ENCODE measurements around the gene SPEN. TPM values are rescaled to one million over a fixed set of nuclear protein-coding genes. Genes with fewer than 3 reads are reported as not detected.

Gene SPEN
- polyA plus RNA-seq, 1 of the 3 experiments (the other 2 are of a cell fraction) = 6.1 TPM

DNA sequence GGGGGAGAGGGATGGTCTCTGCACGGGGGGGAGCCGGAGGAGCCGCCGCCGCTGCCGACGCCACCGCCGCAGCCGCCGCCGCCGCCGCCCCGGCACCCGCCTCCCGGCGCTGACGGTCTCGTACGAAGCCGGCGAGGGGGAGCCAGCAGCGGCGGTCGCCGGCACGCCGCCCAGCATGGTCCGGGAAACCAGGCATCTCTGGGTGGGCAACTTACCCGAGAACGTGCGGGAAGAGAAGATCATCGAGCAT is 311 bp downstream of the SPEN start:
- TF ChIP-seq, protein P1, sequence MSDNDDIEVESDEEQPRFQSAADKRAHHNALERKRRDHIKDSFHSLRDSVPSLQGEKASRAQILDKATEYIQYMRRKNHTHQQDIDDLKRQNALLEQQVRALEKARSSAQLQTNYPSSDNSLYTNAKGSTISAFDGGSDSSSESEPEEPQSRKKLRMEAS (IDR thresholded peaks at IDR 0.05; ENCODE audit: low read depth) = 0 out of 2 replicates have a peak, but pooled peaks have one; percentile 9
- TF ChIP-seq TEAD4 (IDR thresholded peaks at IDR 0.05; ENCODE audit: borderline replicate concordance, insufficient read depth) (no peak), SMC3 (IDR thresholded peaks at IDR 0.05; ENCODE audit: low read depth, low read length) (no peak)
- ChIA-PET POLR2A (interaction anchor here (1.1 to 3.9 kb wide), 5 partner anchors 9 to 38 kb away, joined by 4 to 22 read pairs (median 14); no protein-coding TSS in a partner anchor), CTCF (interaction anchor here (1.2 to 2.6 kb wide), 3 partner anchors 11 to 146 kb away, joined by 4 to 11 read pairs (median 10); no protein-coding TSS in a partner anchor)
- Histone ChIP-seq H3K9ac (peak overlapping the region; percentile 83), H3K9me2 (no peaks in the 10 kb centered on the region), H3K4me3 (ENCODE audit: low read depth in 2 of 2, low read length in 1 of 2) (peak overlapping the region; percentile 72 to 80), H3K36me3 (replicated peaks in 1 of 2; ENCODE audit: control insufficient read depth in 1 of 2, insufficient read depth in 2 of 2, low read length in 1 of 2) (no peaks in the 10 kb centered on the region), H3K9me3 (no peaks in the 10 kb centered on the region), H3K27ac (ENCODE audit: low read depth in 2 of 2, low read length in 1 of 2) (peak overlapping the region; percentile 98), H3K27me3 (ENCODE audit: insufficient read depth) (no peaks in the 10 kb centered on the region), H3F3A (replicated peaks; ENCODE audit: insufficient read depth) (peaks cover 42% of the 10 kb centered on the region), H3K4me2 (peak overlapping the region; percentile 91; the same call in 1 of the 2 replicates), H3K79me2 (ENCODE audit: insufficient read depth) (peaks cover 77% of the 10 kb centered on the region), H4K20me1 (ENCODE audit: insufficient read depth) (no peaks in the 10 kb centered on the region), H2AFZ (ENCODE audit: low read depth) (no peak overlapping the region), H3K4me1 (ENCODE audit: control insufficient read depth in 1 of 2, insufficient read depth in 2 of 2, low read depth in 1 of 2, low read length in 1 of 2) (peaks cover 7 to 29% of the 10 kb centered on the region in 2 experiments; a peak in 3 of 4 replicates)
- no peak for DNase-seq
- 0% methylated on average over 21 of the region's 34 CpGs for WGBS (ENCODE audit: low lambda C conversion rate)

GRCh38 chr1:15848143-15848928 is 829 bp downstream of the SPEN start:
- H3F3A ChIP-seq (replicated peaks; ENCODE audit: insufficient read depth) = peaks cover 42% of the 10 kb centered on the region
- no peaks in the 10 kb centered on the region for H3K27me3 ChIP-seq (ENCODE audit: insufficient read depth)
- peaks cover 82% of the 10 kb centered on the region for H3K79me2 ChIP-seq (ENCODE audit: insufficient read depth)
- ChIA-PET POLR2A (interaction anchor here (0.6 to 3.9 kb wide), 7 partner anchors 14 to 127 kb away, joined by 3 to 22 read pairs (median 5); no protein-coding TSS in a partner anchor), CTCF (interaction anchor here (0.6 to 2.6 kb wide), 6 partner anchors 11 to 206 kb away, joined by 3 to 11 read pairs (median 6); no protein-coding TSS in a partner anchor)
- peak overlapping the region; percentile 98 for H3K27ac ChIP-seq (ENCODE audit: low read depth in 2 of 2, low read length in 1 of 2)
- DNase-seq = peak; percentile 42
- no peak overlapping the region for H2AFZ ChIP-seq (ENCODE audit: low read depth)
- H3K9me3 ChIP-seq = no peaks in the 10 kb centered on the region
- peak overlapping the region; percentile 83 for H3K9ac ChIP-seq
- WGBS (ENCODE audit: low lambda C conversion rate) = 0% methylated on average over 26 of the region's 104 CpGs
- H3K9me2 ChIP-seq = no peaks in the 10 kb centered on the region
- peaks cover 7 to 29% of the 10 kb centered on the region in 2 experiments; a peak in 3 of 4 replicates for H3K4me1 ChIP-seq (ENCODE audit: control insufficient read depth in 1 of 2, insufficient read depth in 2 of 2, low read depth in 1 of 2, low read length in 1 of 2)
- H3K36me3 ChIP-seq (replicated peaks in 1 of 2; ENCODE audit: control insufficient read depth in 1 of 2, insufficient read depth in 2 of 2, low read length in 1 of 2) = no peaks in the 10 kb centered on the region
- H3K4me2 ChIP-seq = peak overlapping the region; percentile 91
- TF ChIP-seq, protein P2, sequence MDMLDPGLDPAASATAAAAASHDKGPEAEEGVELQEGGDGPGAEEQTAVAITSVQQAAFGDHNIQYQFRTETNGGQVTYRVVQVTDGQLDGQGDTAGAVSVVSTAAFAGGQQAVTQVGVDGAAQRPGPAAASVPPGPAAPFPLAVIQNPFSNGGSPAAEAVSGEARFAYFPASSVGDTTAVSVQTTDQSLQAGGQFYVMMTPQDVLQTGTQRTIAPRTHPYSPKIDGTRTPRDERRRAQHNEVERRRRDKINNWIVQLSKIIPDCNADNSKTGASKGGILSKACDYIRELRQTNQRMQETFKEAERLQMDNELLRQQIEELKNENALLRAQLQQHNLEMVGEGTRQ (IDR thresholded peaks at IDR 0.05; ENCODE audit: borderline replicate concordance, low read depth, low read length) = no peak
- no peaks in the 10 kb centered on the region for H4K20me1 ChIP-seq (ENCODE audit: insufficient read depth)
- H3K4me3 ChIP-seq (ENCODE audit: low read depth in 2 of 2, low read length in 1 of 2) = peak overlapping the region; percentile 72 to 80

DNA sequence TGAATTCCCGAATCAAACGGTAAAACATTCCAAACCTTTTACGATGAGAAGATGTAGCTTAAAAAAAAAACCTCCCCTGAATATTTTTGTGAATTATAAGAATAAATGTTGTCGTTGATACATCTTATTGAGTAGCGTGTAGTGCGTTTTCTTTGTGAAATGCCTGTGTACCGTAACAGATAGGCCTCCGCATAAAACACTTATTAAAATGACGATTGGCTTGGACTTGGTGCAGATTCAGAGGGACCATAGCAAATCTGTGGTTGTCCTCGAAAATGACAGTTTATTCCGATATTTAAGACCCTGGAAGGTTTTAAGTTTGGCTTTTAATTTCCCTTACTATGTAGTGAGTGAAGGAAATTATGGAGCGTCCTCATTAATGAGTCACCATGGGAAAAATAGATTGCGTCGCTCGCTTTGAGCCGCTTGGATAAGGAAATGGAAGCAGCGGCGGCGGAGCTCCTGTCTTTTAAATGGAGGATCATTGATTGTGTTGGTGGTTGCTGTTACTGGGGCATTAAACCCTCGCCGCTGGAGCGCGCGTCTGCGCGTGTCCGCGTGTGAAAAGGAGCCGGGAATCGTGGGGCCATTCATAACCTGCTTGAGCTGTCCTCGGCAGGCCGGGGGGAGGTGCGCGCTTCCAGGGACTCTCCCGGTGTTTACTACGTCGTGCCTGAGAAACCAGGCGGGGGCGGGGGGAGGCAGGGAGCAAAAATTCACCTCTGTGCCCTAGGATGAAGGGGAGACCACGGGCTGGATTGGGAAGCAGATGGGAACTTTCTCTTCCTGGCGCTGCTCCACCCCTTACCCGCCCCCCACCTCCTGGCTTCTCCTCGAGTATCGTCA is 1.6 kb downstream of the SPEN start:
- no peaks in the 10 kb centered on the region for H3K9me3 ChIP-seq
- H3K9ac ChIP-seq = peak overlapping the region; percentile 83
- ChIA-PET POLR2A (interaction anchor here (0.6 to 3.9 kb wide), 12 partner anchors 9 to 126 kb away, joined by 3 to 22 read pairs (median 4); no protein-coding TSS in a partner anchor), CTCF (interaction anchor here (0.6 to 2.6 kb wide), 7 partner anchors 13 to 205 kb away, joined by 3 to 11 read pairs (median 4); no protein-coding TSS in a partner anchor)
- no peaks in the 10 kb centered on the region for H3K27me3 ChIP-seq (ENCODE audit: insufficient read depth)
- H3F3A ChIP-seq (replicated peaks; ENCODE audit: insufficient read depth) = peaks cover 39% of the 10 kb centered on the region
- H4K20me1 ChIP-seq (ENCODE audit: insufficient read depth) = 0 out of 2 replicates have a peak, but pooled peaks cover 2% of the 10 kb centered on the region
- peaks cover 7 to 26% of the 10 kb centered on the region in 2 experiments; a peak in 3 of 4 replicates for H3K4me1 ChIP-seq (ENCODE audit: control insufficient read depth in 1 of 2, insufficient read depth in 2 of 2, low read depth in 1 of 2, low read length in 1 of 2)
- H3K27ac ChIP-seq (ENCODE audit: low read depth in 2 of 2, low read length in 1 of 2) = peak overlapping the region; percentile 98
- H3K9me2 ChIP-seq = no peaks in the 10 kb centered on the region
- H3K79me2 ChIP-seq (ENCODE audit: insufficient read depth) = peaks cover 90% of the 10 kb centered on the region
- no peaks in the 10 kb centered on the region for H3K36me3 ChIP-seq (replicated peaks in 1 of 2; ENCODE audit: control insufficient read depth in 1 of 2, insufficient read depth in 2 of 2, low read length in 1 of 2)
- peak; percentile 68 for DNase-seq
- under 1% methylated on average over 33 of the region's 44 CpGs for WGBS (ENCODE audit: low lambda C conversion rate)
- H3K4me3 ChIP-seq (ENCODE audit: low read depth in 2 of 2, low read length in 1 of 2) = peak overlapping the region; percentile 72 to 80
- H2AFZ ChIP-seq (ENCODE audit: low read depth) = peak overlapping the region; percentile 66
- peak overlapping the region; percentile 91 for H3K4me2 ChIP-seq
- TF ChIP-seq JUND (IDR thresholded peaks at IDR 0.05) = no peak
- TF ChIP-seq RXRA (IDR thresholded peaks at IDR 0.05; ENCODE audit: borderline replicate concordance, low read depth) = 0 out of 2 replicates have a peak, but pooled peaks have one; percentile 13
- no peak for TF ChIP-seq GATA2 (CRISPR knock-in tag; IDR thresholded peaks at IDR 0.05)
- no peak for TF ChIP-seq MEF2A (IDR thresholded peaks at IDR 0.05; ENCODE audit: borderline replicate concordance, low read depth)
- TF ChIP-seq, protein P3, sequence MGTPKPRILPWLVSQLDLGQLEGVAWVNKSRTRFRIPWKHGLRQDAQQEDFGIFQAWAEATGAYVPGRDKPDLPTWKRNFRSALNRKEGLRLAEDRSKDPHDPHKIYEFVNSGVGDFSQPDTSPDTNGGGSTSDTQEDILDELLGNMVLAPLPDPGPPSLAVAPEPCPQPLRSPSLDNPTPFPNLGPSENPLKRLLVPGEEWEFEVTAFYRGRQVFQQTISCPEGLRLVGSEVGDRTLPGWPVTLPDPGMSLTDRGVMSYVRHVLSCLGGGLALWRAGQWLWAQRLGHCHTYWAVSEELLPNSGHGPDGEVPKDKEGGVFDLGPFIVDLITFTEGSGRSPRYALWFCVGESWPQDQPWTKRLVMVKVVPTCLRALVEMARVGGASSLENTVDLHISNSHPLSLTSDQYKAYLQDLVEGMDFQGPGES (IDR thresholded peaks at IDR 0.05; ENCODE audit: low read depth, low read length) = no peak
- peak; percentile 39; the same call in 1 of the 2 replicates for TF ChIP-seq POLR2AphosphoS5 (IDR thresholded peaks at IDR 0.05; ENCODE audit: low read depth, low read length)
- TF ChIP-seq EZH2phosphoT487 (IDR thresholded peaks at IDR 0.05; ENCODE audit: borderline replicate concordance, low read depth) = no peak
- peak; percentile 73 for TF ChIP-seq FOXJ3 (CRISPR knock-in tag; IDR thresholded peaks at IDR 0.05)
- TF ChIP-seq, protein P2 (IDR thresholded peaks at IDR 0.05; ENCODE audit: borderline replicate concordance, low read depth, low read length) = no peak
- 0 out of 2 replicates have a peak, but pooled peaks have one; percentile 26 for TF ChIP-seq NFIC (IDR thresholded peaks at IDR 0.05; ENCODE audit: borderline replicate concordance)
- TF ChIP-seq FOSL2 (IDR thresholded peaks at IDR 0.05; ENCODE audit: borderline replicate concordance, low read depth) = no peak; the same call in 1 of the 2 replicates
